Esophagus muscularis mucosa (tissue), 3 donors: Measurements from ENCODE around the gene PPARD.

Source experiments
- CTCF ChIP-seq, 3 experiments: fragments of 200-600 bp in 2 of 3; fragments of 450-650 bp in 1 of 3; sonication (generic) in 2 of 3; IDR thresholded peaks; one replicate each; pipeline ENCODE4 v1.5.1; 2017 to 2019; ENCODE audit warnings: antibody characterized with exemption in 3 of 3, mild to moderate bottlenecking in 2 of 3, moderate library complexity in 1 of 3
- POLR2A ChIP-seq: fragments of 450-650 bp; IDR thresholded peaks from one replicate; pipeline ENCODE4 v1.6.1; 2017; ENCODE audit warnings: antibody characterized with exemption, moderate library complexity, mild to moderate bottlenecking, low read depth
- POLR2AphosphoS5 ChIP-seq, 2 donors: sonication (generic); formaldehyde crosslinking; IDR thresholded peaks; one replicate each; pipeline ENCODE4 v1.6.1; 2017; ENCODE audit warnings: antibody characterized with exemption in 2 of 2

GRCh38 chr6:35412102-35412501 lies 69.7 kb downstream of the PPARD start:
- TF ChIP-seq POLR2AphosphoS5 (IDR thresholded peaks at IDR 0.05) (no peak), POLR2A (no peak), CTCF (IDR thresholded peaks at IDR 0.05) (no peak)
